ENCODE data around the gene CARMIL1.
"Not testable (repeated sequence)": the region's sequence is repeated elsewhere in the genome, so short reads cannot be mapped to it uniquely, and the experiment has no call there.

CARMIL1 gene

DNA sequence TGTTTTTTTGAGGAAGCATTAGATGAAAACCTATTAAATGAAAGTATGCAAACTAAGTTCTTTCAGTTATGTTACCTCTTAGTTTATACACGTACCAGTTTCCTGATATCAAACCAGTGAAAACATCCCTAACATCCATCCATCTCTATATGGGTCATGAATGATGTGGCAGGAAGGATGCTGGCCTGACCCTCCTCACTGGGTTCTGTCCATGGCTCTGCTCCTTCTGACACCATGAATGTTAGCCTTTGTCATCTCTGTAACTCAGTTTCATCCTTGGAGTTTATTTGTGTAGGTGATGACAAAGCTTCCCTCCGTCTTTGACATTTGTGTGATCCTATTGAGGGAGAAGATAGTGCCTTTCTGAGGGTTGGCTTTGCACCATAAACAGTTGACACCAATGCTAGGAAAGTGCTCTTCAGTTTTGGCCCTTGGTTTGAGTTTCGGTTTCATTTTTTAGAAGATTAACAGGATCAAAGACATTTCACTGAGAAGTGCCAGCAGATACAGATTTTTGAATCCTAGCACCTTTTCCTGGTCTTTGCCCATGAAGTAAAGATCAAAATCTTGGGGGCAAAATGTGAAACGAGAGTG, 300.8 kb downstream of the CARMIL1 start:
- no peaks in the 10 kb centered on the region for H3K27me3 ChIP-seq (ENCODE audit: control insufficient read depth, insufficient read depth, low read length)
- H3K36me3 ChIP-seq (ENCODE audit: control insufficient read depth, insufficient read depth, low read length): peaks cover 2% of the 10 kb centered on the region
- H3K4me1 ChIP-seq (ENCODE audit: control insufficient read depth, insufficient read depth, low read length): no peaks in the 10 kb centered on the region
- no peak overlapping the region for H3K4me3 ChIP-seq (ENCODE audit: low read length)
- H3K9ac ChIP-seq (ENCODE audit: low read length): no peak overlapping the region
- H3K27ac ChIP-seq (ENCODE audit: low read depth, low read length): no peak overlapping the region

GRCh38 chr6:25582101-25582500, 302.9 kb downstream of the CARMIL1 start:
- H3K9ac ChIP-seq (ENCODE audit: low read length): no peak overlapping the region
- H3K4me3 ChIP-seq (ENCODE audit: low read length): no peak overlapping the region
- H3K36me3 ChIP-seq (ENCODE audit: control insufficient read depth, insufficient read depth, low read length): peaks cover 2% of the 10 kb centered on the region
- no peaks in the 10 kb centered on the region for H3K4me1 ChIP-seq (ENCODE audit: control insufficient read depth, insufficient read depth, low read length)
- no peak overlapping the region for H3K27ac ChIP-seq (ENCODE audit: low read depth, low read length)
- no peaks in the 10 kb centered on the region for H3K27me3 ChIP-seq (ENCODE audit: control insufficient read depth, insufficient read depth, low read length)

GRCh38 chr6:25583099-25583498, 303.9 kb downstream of the CARMIL1 start:
- Histone ChIP-seq H3K36me3 (ENCODE audit: control insufficient read depth, insufficient read depth, low read length) (peaks cover 2% of the 10 kb centered on the region), H3K4me1 (ENCODE audit: control insufficient read depth, insufficient read depth, low read length) (no peaks in the 10 kb centered on the region), H3K27me3 (ENCODE audit: control insufficient read depth, insufficient read depth, low read length) (no peaks in the 10 kb centered on the region), H3K27ac (ENCODE audit: low read depth, low read length) (no peak overlapping the region), H3K4me3 (ENCODE audit: low read length) (no peak overlapping the region), H3K9ac (ENCODE audit: low read length) (no peak overlapping the region)

- H3K27ac ChIP-seq (ENCODE audit: low read depth, low read length): no peak overlapping the region
- H3K4me3 ChIP-seq (ENCODE audit: low read length): no peak overlapping the region
- peaks cover 2% of the 10 kb centered on the region for H3K36me3 ChIP-seq (ENCODE audit: control insufficient read depth, insufficient read depth, low read length)
- no peak overlapping the region for H3K9ac ChIP-seq (ENCODE audit: low read length)
- no peaks in the 10 kb centered on the region for H3K4me1 ChIP-seq (ENCODE audit: control insufficient read depth, insufficient read depth, low read length)
- no peaks in the 10 kb centered on the region for H3K27me3 ChIP-seq (ENCODE audit: control insufficient read depth, insufficient read depth, low read length)
Observed at GRCh38 chr6:25583906-25584305, 304.7 kb downstream of the CARMIL1 start.

DNA sequence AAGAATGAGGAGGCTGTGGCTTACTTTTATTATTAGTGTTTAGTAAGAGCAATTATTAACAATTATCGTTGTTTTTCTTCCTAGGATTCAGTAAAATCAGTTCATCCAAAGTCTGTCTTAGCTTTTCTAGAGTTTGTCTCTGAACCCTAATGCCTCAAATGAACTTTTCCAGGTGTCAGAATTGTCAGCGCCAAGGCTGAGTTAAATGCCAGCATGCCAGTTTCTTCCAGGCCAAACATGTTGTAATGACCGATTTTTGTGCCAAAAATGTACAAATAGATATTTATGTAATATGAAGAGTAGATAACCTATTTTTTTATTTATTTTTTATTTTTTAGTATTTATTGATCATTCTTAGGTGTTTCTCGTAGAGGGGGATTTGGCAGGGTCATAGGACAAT, 306.1 kb downstream of the CARMIL1 start:
- H3K9ac ChIP-seq (ENCODE audit: low read length): no peak overlapping the region
- H3K4me1 ChIP-seq (ENCODE audit: control insufficient read depth, insufficient read depth, low read length): no peaks in the 10 kb centered on the region
- no peak overlapping the region for H3K27ac ChIP-seq (ENCODE audit: low read depth, low read length)
- H3K4me3 ChIP-seq (ENCODE audit: low read length): no peak overlapping the region
- no peaks in the 10 kb centered on the region for H3K27me3 ChIP-seq (ENCODE audit: control insufficient read depth, insufficient read depth, low read length)
- peaks cover 2% of the 10 kb centered on the region for H3K36me3 ChIP-seq (ENCODE audit: control insufficient read depth, insufficient read depth, low read length)

DNA sequence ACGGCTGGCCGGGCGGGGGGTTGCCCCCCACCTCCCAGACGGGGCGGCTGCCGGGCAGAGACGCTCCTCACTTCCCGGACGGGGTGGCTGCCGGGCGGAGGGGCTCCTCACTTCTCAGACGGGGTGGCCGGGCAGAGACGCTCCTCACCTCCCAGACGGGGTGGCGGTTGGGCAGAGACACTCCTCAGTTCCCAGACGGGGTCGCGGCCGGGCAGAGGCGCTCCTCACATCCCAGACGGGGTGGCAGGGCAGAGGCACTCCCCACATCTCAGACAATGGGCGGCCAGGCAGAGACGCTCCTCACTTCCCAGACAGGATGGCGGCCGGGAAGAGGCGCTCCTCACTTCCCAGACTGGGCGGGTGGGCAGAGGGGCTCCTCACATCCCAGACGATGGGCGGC, 306.9 kb downstream of the CARMIL1 start:
- H3K27me3 ChIP-seq (ENCODE audit: control insufficient read depth, insufficient read depth, low read length); H3K36me3 ChIP-seq (ENCODE audit: control insufficient read depth, insufficient read depth, low read length); H3K27ac ChIP-seq (ENCODE audit: low read depth, low read length); H3K4me1 ChIP-seq (ENCODE audit: control insufficient read depth, insufficient read depth, low read length); H3K9ac ChIP-seq (ENCODE audit: low read length); H3K4me3 ChIP-seq (ENCODE audit: low read length): not testable (repeated sequence)

DNA sequence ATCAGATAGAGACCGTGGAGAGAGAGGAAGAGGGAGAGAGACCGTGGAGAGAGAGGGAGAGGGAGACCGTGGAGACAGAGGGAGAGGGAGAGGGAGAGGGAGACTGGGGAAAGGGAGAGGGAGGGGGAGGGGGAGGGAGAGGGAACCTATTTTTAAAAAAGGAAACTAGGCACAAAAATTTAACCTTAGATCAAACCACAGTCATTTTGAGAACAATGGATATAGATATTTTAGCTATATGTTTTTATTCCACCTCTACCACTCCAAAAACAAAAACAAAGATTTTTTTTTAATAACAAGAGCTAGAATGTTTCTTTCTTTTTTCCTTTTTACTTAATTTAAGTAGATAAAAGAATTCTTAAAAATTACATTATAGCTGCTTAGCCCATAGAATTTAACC, 307.8 kb downstream of the CARMIL1 start:
- Histone ChIP-seq H3K27me3 (ENCODE audit: control insufficient read depth, insufficient read depth, low read length) (no peaks in the 10 kb centered on the region), H3K27ac (ENCODE audit: low read depth, low read length) (no peak overlapping the region), H3K9ac (ENCODE audit: low read length) (no peak overlapping the region), H3K4me3 (ENCODE audit: low read length) (no peak overlapping the region), H3K4me1 (ENCODE audit: control insufficient read depth, insufficient read depth, low read length) (no peaks in the 10 kb centered on the region), H3K36me3 (ENCODE audit: control insufficient read depth, insufficient read depth, low read length) (no peaks in the 10 kb centered on the region)

DNA sequence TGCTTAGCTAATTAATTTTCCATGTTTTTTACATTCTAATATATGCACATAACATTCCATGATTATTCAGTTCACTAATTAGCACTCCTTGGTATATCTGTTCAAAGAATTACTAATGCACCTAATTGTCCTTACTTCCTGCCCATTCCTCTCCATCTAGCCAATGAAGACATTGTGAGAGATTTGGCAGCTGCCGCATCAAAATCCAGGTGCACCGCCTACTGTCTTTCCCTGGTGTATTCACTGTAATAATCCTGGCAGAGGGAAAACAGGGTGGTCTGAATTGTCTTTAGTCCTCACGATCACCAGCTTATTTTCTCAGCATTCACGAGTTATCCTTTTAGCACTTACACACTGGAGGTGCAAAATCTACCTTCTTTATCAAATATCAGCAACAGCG, 311.8 kb downstream of the CARMIL1 start:
- Histone ChIP-seq H3K9ac (ENCODE audit: low read length) (no peak overlapping the region), H3K4me3 (ENCODE audit: low read length) (no peak overlapping the region), H3K4me1 (ENCODE audit: control insufficient read depth, insufficient read depth, low read length) (no peaks in the 10 kb centered on the region), H3K27ac (ENCODE audit: low read depth, low read length) (no peak overlapping the region), H3K36me3 (ENCODE audit: control insufficient read depth, insufficient read depth, low read length) (no peaks in the 10 kb centered on the region), H3K27me3 (ENCODE audit: control insufficient read depth, insufficient read depth, low read length) (no peaks in the 10 kb centered on the region)

GRCh38 chr6:25596928-25597818, 318.0 kb downstream of the CARMIL1 start:
- Histone ChIP-seq H3K9ac (ENCODE audit: low read length) (no peak overlapping the region), H3K36me3 (ENCODE audit: control insufficient read depth, insufficient read depth, low read length) (no peaks in the 10 kb centered on the region), H3K27ac (ENCODE audit: low read depth, low read length) (no peak overlapping the region), H3K27me3 (ENCODE audit: control insufficient read depth, insufficient read depth, low read length) (no peaks in the 10 kb centered on the region), H3K4me3 (ENCODE audit: low read length) (no peak overlapping the region), H3K4me1 (ENCODE audit: control insufficient read depth, insufficient read depth, low read length) (no peaks in the 10 kb centered on the region)

GRCh38 chr6:25599516-25600085, 320.4 kb downstream of the CARMIL1 start:
- Histone ChIP-seq H3K27ac (ENCODE audit: low read depth, low read length) (no peak overlapping the region), H3K36me3 (ENCODE audit: control insufficient read depth, insufficient read depth, low read length) (no peaks in the 10 kb centered on the region), H3K4me3 (ENCODE audit: low read length) (no peak overlapping the region), H3K4me1 (ENCODE audit: control insufficient read depth, insufficient read depth, low read length) (no peaks in the 10 kb centered on the region), H3K9ac (ENCODE audit: low read length) (no peak overlapping the region), H3K27me3 (ENCODE audit: control insufficient read depth, insufficient read depth, low read length) (no peaks in the 10 kb centered on the region)

GRCh38 chr6:25601800-25602673, 322.9 kb downstream of the CARMIL1 start:
- H3K4me1 ChIP-seq (ENCODE audit: control insufficient read depth, insufficient read depth, low read length): no peaks in the 10 kb centered on the region
- no peak overlapping the region for H3K4me3 ChIP-seq (ENCODE audit: low read length)
- no peaks in the 10 kb centered on the region for H3K27me3 ChIP-seq (ENCODE audit: control insufficient read depth, insufficient read depth, low read length)
- peaks cover 4% of the 10 kb centered on the region for H3K36me3 ChIP-seq (ENCODE audit: control insufficient read depth, insufficient read depth, low read length)
- H3K9ac ChIP-seq (ENCODE audit: low read length): no peak overlapping the region
- H3K27ac ChIP-seq (ENCODE audit: low read depth, low read length): no peak overlapping the region

- no peaks in the 10 kb centered on the region for H3K4me1 ChIP-seq (ENCODE audit: control insufficient read depth, insufficient read depth, low read length)
- no peak overlapping the region for H3K4me3 ChIP-seq (ENCODE audit: low read length)
- H3K36me3 ChIP-seq (ENCODE audit: control insufficient read depth, insufficient read depth, low read length): peaks cover 4% of the 10 kb centered on the region
- no peak overlapping the region for H3K27ac ChIP-seq (ENCODE audit: low read depth, low read length)
- no peak overlapping the region for H3K9ac ChIP-seq (ENCODE audit: low read length)
- H3K27me3 ChIP-seq (ENCODE audit: control insufficient read depth, insufficient read depth, low read length): no peaks in the 10 kb centered on the region
Observed at GRCh38 chr6:25602674-25602982, 323.5 kb downstream of the CARMIL1 start.
